ENCODE results near the gene PROSER3. TPM values are rescaled to one million over a fixed set of nuclear protein-coding genes. Genes with fewer than 3 reads are reported as not detected.
A peak's percentile ranks its signal among the peaks of the same experiment; 100 is the strongest.

Gene PROSER3
- total and polyA plus RNA-seq, 4 donors = 2.8 to 27.7 (median 11.5) TPM

- Histone ChIP-seq H3K27me3 (ENCODE audit: control insufficient read depth, insufficient read depth, low read length) (no peaks in the 10 kb centered on the region), H3K27ac (ENCODE audit: low read depth, low read length) (peak overlapping the region; percentile 100), H3K4me3 (ENCODE audit: low read depth, low read length) (peak overlapping the region; percentile 94), H3K36me3 (ENCODE audit: control insufficient read depth, insufficient read depth, low read length) (peaks cover 26% of the 10 kb centered on the region), H3K4me1 (ENCODE audit: control insufficient read depth, insufficient read depth, low read length) (peaks cover 64% of the 10 kb centered on the region), H3K9me3 (ENCODE audit: control insufficient read depth, insufficient read depth, low read length) (no peaks in the 10 kb centered on the region)
- WGBS (ENCODE audit: insufficient coverage) = under 1% methylated on average over 35 of the region's 41 CpGs
- peak; percentile 82 to 99 (median 94) for DNase-seq (ENCODE audit: low read depth in 4 of 6, low spot score in 6 of 6)
These were observed 13.3 kb upstream of the PROSER3 start for GRCh38 chr19:35744430-35745327.

- WGBS (ENCODE audit: insufficient coverage) = under 1% methylated on average over 31 of the region's 40 CpGs
- H3K36me3 ChIP-seq (ENCODE audit: control insufficient read depth, insufficient read depth, low read length) = peaks cover 29% of the 10 kb centered on the region
- H3K27me3 ChIP-seq (ENCODE audit: control insufficient read depth, insufficient read depth, low read length) = no peaks in the 10 kb centered on the region
- H3K4me1 ChIP-seq (ENCODE audit: control insufficient read depth, insufficient read depth, low read length) = peaks cover 60% of the 10 kb centered on the region
- peak within 1 kb of the TSS; percentile 94 for H3K4me3 ChIP-seq (ENCODE audit: low read depth, low read length)
- H3K9me3 ChIP-seq (ENCODE audit: control insufficient read depth, insufficient read depth, low read length) = no peaks in the 10 kb centered on the region
- peak within 1 kb of the TSS; percentile 100 for H3K27ac ChIP-seq (ENCODE audit: low read depth, low read length)
- DNase-seq (ENCODE audit: low read depth in 4 of 6, low spot score in 6 of 6) = peak; percentile 97 to 100 (median 99)
These were observed 12.5 kb upstream of the PROSER3 start, which contains the start of the genes PSENEN and U2AF1L4 for GRCh38 chr19:35745328-35746086. TSS of gene PSENEN (plus strand) at chr19:35745651. CDS start at chr19:35745931, 280 bp downstream. TSS of gene U2AF1L4 (minus strand) at chr19:35745418. CDS start at chr19:35745391, 27 bp downstream.

- Histone ChIP-seq H3K36me3 (ENCODE audit: control insufficient read depth, insufficient read depth, low read length) (peaks cover 32% of the 10 kb centered on the region), H3K4me1 (ENCODE audit: control insufficient read depth, insufficient read depth, low read length) (peaks cover 54% of the 10 kb centered on the region), H3K9me3 (ENCODE audit: control insufficient read depth, insufficient read depth, low read length) (no peaks in the 10 kb centered on the region), H3K27me3 (ENCODE audit: control insufficient read depth, insufficient read depth, low read length) (no peaks in the 10 kb centered on the region), H3K27ac (ENCODE audit: low read depth, low read length) (peak overlapping the region; percentile 86), H3K4me3 (ENCODE audit: low read depth, low read length) (peak overlapping the region; percentile 94)
- WGBS (ENCODE audit: insufficient coverage) = 5% methylated on average over 3 of the region's 4 CpGs
- DNase-seq (ENCODE audit: low read depth in 4 of 6, low spot score in 6 of 6) = no peak
These were observed 11.9 kb upstream of the PROSER3 start for GRCh38 chr19:35746087-35746462.

- no peaks in the 10 kb centered on the region for H3K9me3 ChIP-seq (ENCODE audit: control insufficient read depth, insufficient read depth, low read length)
- H3K4me1 ChIP-seq (ENCODE audit: control insufficient read depth, insufficient read depth, low read length) = peaks cover 49% of the 10 kb centered on the region
- DNase-seq (ENCODE audit: low read depth in 4 of 6, low spot score in 6 of 6) = no peak
- H3K36me3 ChIP-seq (ENCODE audit: control insufficient read depth, insufficient read depth, low read length) = peaks cover 34% of the 10 kb centered on the region
- no peak overlapping the region for H3K27ac ChIP-seq (ENCODE audit: low read depth, low read length)
- no peak overlapping the region for H3K4me3 ChIP-seq (ENCODE audit: low read depth, low read length)
- WGBS (ENCODE audit: insufficient coverage) = 91% methylated on average over 4 of the region's 5 CpGs
- H3K27me3 ChIP-seq (ENCODE audit: control insufficient read depth, insufficient read depth, low read length) = no peaks in the 10 kb centered on the region
These were observed 11.4 kb upstream of the PROSER3 start for GRCh38 chr19:35746531-35746930.

GRCh38 chr19:35748106-35749020 lies 9.6 kb upstream of the PROSER3 start, which contains the start of gene LIN37:
TSS of gene LIN37 (plus strand) at chr19:35748576. CDS start at chr19:35748725, 149 bp downstream.
- Histone ChIP-seq H3K9me3 (ENCODE audit: control insufficient read depth, insufficient read depth, low read length) (no peaks in the 10 kb centered on the region), H3K4me3 (ENCODE audit: low read depth, low read length) (peak within 1 kb of the TSS; percentile 94), H3K36me3 (ENCODE audit: control insufficient read depth, insufficient read depth, low read length) (peaks cover 41% of the 10 kb centered on the region), H3K27me3 (ENCODE audit: control insufficient read depth, insufficient read depth, low read length) (no peaks in the 10 kb centered on the region), H3K27ac (ENCODE audit: low read depth, low read length) (peak within 1 kb of the TSS; percentile 50), H3K4me1 (ENCODE audit: control insufficient read depth, insufficient read depth, low read length) (peaks cover 47% of the 10 kb centered on the region)
- under 1% methylated on average over 34 of the region's 45 CpGs for WGBS (ENCODE audit: insufficient coverage)
- peak; percentile 98 to 100 (median 100) for DNase-seq (ENCODE audit: low read depth in 4 of 6, low spot score in 6 of 6)

- Histone ChIP-seq H3K4me3 (ENCODE audit: low read depth, low read length) (no peak overlapping the region), H3K9me3 (ENCODE audit: control insufficient read depth, insufficient read depth, low read length) (no peaks in the 10 kb centered on the region), H3K27me3 (ENCODE audit: control insufficient read depth, insufficient read depth, low read length) (no peaks in the 10 kb centered on the region), H3K4me1 (ENCODE audit: control insufficient read depth, insufficient read depth, low read length) (peaks cover 35% of the 10 kb centered on the region), H3K27ac (ENCODE audit: low read depth, low read length) (no peak overlapping the region), H3K36me3 (ENCODE audit: control insufficient read depth, insufficient read depth, low read length) (peaks cover 49% of the 10 kb centered on the region)
- 92% methylated on average over 5 of the region's 5 CpGs for WGBS (ENCODE audit: insufficient coverage)
- DNase-seq (ENCODE audit: low read depth in 4 of 6, low spot score in 6 of 6) = no peak
These were observed 7.8 kb upstream of the PROSER3 start for GRCh38 chr19:35750167-35750566.

GRCh38 chr19:35751839-35752745 lies 5.9 kb upstream of the PROSER3 start:
- no peak for DNase-seq (ENCODE audit: low read depth in 4 of 6, low spot score in 6 of 6)
- Histone ChIP-seq H3K4me1 (ENCODE audit: control insufficient read depth, insufficient read depth, low read length) (peaks cover 40% of the 10 kb centered on the region), H3K9me3 (ENCODE audit: control insufficient read depth, insufficient read depth, low read length) (no peaks in the 10 kb centered on the region), H3K36me3 (ENCODE audit: control insufficient read depth, insufficient read depth, low read length) (peaks cover 60% of the 10 kb centered on the region), H3K27me3 (ENCODE audit: control insufficient read depth, insufficient read depth, low read length) (no peaks in the 10 kb centered on the region), H3K4me3 (ENCODE audit: low read depth, low read length) (no peak overlapping the region), H3K27ac (ENCODE audit: low read depth, low read length) (no peak overlapping the region)
- 97% methylated on average over 11 of the region's 14 CpGs for WGBS (ENCODE audit: insufficient coverage)

GRCh38 chr19:35752746-35753350 lies 5.1 kb upstream of the PROSER3 start:
- H3K9me3 ChIP-seq (ENCODE audit: control insufficient read depth, insufficient read depth, low read length) = no peaks in the 10 kb centered on the region
- peaks cover 57% of the 10 kb centered on the region for H3K36me3 ChIP-seq (ENCODE audit: control insufficient read depth, insufficient read depth, low read length)
- peaks cover 44% of the 10 kb centered on the region for H3K4me1 ChIP-seq (ENCODE audit: control insufficient read depth, insufficient read depth, low read length)
- H3K4me3 ChIP-seq (ENCODE audit: low read depth, low read length) = no peak overlapping the region
- H3K27ac ChIP-seq (ENCODE audit: low read depth, low read length) = no peak overlapping the region
- DNase-seq (ENCODE audit: low read depth in 4 of 6, low spot score in 6 of 6) = no peak
- H3K27me3 ChIP-seq (ENCODE audit: control insufficient read depth, insufficient read depth, low read length) = no peaks in the 10 kb centered on the region
- 95% methylated on average over 16 of the region's 20 CpGs for WGBS (ENCODE audit: insufficient coverage)

All from spinal cord (tissue), 10 donors.